GM19468 (cell line): ENCODE results near the gene SMIM32.

Experiments used
- ATAC-seq: cut with Tn5 transposase; IDR thresholded peaks from one replicate; pipeline ENCODE4 v1.9.1; 2021; ENCODE audit warnings: mild to moderate bottlenecking, moderate library complexity, moderate number of reproducible peaks; ENCODE audit not compliant: unreplicated experiment; ENCODE audit errors: extremely low read depth

SMIM32 gene

GRCh38 chr5:136141561-136141960 is 51.4 kb downstream of the SMIM32 start:
- peak; percentile 75 for ATAC-seq
